Measurements from ENCODE around the gene FOXRED2.
"Not testable (repeated sequence)": the region's sequence is repeated elsewhere in the genome, so short reads cannot be mapped to it uniquely, and the experiment has no call there.

Gene FOXRED2

DNA sequence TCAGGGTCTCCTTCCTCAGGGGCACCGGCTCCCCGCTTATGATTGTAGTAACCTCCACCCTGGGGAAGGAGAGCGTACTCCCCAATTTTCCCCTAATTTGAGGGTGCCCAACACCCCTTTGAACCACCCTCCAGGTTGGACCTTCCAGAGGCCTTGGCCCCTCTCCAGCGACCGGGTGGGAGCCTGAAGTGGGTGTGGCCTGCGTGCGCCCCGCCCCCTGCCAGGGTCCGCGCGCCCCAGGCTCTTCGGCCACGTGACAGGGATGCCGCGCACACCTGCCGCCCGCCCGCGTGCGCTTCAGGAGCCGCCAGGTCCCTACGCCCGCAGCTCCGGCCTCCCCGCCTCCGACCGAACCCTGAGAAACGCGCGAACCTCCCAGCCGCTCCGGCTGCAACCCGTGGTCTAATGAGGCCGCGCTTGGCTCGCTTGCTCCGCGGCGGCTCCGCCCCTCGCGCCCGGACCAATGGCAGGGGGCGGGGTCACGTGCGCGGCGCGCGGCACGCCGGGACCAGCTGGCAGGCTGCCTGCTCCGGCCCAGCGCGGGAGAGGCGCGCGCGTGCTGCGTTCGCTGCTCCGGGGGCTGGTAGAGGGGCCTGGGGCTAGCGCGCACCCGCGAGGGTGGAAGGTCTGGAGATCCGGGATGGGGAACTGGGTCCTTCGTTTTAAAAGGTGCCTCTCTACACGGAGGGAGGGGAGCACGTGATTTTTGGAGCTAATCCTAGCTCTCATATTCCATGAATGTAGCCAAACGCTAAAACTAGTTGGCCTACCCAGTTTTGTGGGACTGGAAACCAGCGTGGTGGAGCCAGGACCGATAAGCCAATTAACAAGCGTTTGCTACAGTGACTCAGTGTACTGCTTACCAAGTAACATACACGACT lies at the start of gene FOXRED2:
FOXRED2 (minus strand) TSS at position 404 of the 881 bp plus-strand sequence. CDS start 618 bp downstream, outside the sequence.
- DNase-seq (ENCODE audit: low read depth in 2 of 2), result peak; percentile 54 to 58

- no peak for DNase-seq (ENCODE audit: low read depth in 2 of 2)
These were observed 47.3 kb upstream of the FOXRED2 start for GRCh38 chr22:36554098-36554497.

- DNase-seq (ENCODE audit: low read depth in 2 of 2), result no peak
These were observed 45.4 kb upstream of the FOXRED2 start for GRCh38 chr22:36552289-36552688.

DNA sequence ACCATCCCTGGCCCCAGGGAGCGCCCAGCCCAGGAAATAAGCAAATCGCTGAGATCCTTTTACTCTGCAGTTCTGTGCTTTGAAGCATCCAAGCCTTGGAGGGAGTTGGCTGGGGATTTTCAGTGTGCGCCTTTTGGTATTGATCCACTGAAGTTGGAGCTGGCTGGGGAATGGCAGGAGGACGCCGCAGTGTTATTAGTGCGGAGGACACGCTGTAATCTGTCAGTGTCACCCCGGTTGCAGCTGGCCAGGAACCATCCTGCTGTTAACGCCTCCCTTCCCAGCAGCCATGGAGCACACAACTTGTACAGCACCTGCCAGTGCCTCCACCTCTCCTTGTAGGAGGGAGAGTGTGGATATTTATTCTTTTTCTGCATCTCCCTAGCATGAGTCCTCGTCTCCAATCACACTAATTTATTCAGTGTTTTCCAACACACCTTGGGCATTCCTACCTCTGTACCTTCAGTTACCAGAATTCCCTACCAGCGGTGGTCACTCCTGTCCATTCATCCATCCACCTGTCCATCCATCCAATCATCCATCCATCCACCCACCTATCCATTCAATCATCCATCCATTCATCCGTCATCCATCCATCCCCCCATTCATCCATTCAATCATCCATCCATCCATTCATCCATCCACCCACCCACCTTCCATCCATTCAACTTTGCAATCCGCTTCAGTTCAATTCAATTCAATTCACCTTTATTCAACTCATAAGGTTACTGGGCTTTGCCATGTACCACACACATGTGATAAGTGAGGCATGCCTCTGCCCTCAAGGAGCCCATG lies 44.1 kb upstream of the FOXRED2 start:
- DNase-seq (ENCODE audit: low read depth in 2 of 2), result no peak

GRCh38 chr22:36549033-36549432 lies 42.2 kb upstream of the FOXRED2 start:
- no peak for DNase-seq (ENCODE audit: low read depth in 2 of 2)

- DNase-seq (ENCODE audit: low read depth in 2 of 2), result no peak
These were observed 41.8 kb upstream of the FOXRED2 start for GRCh38 chr22:36548606-36549005.

- no peak for DNase-seq (ENCODE audit: low read depth in 2 of 2)
These were observed 40.1 kb upstream of the FOXRED2 start for GRCh38 chr22:36546932-36547331.

GRCh38 chr22:36546092-36546804 lies 39.4 kb upstream of the FOXRED2 start:
- no peak for DNase-seq (ENCODE audit: low read depth in 2 of 2)

- no peak for DNase-seq (ENCODE audit: low read depth in 2 of 2)
These were observed 37.3 kb upstream of the FOXRED2 start for GRCh38 chr22:36544107-36544620.

DNA sequence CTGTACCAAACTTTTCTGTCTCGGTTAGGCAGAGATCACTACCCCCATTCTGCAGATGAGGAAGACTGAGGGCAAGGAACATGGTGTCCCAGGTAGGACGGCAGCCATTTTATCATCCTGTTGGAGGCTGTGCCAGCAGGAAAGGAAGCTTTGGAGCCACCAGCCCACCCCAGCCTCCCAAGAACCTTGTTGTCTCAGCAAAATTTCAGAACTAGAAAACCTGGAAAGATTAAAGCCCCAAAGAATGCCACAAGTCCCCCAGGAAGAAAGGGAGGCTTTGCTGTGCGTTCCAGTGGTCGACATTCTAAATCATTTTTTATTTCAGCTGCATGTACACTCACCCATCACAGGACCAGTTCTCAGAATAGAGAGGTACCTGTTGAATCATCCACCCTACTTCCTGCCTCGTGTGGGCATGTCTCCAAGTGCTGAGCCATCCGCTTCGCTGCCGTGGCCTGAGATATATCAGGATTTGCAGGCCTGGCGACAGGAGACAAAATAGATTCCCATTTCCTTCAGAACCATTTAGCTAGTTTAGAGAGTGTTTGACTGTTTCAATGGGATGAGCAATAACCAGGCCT lies 35.1 kb upstream of the FOXRED2 start:
- peak; percentile 79 to 81 for DNase-seq (ENCODE audit: low read depth in 2 of 2)

DNA sequence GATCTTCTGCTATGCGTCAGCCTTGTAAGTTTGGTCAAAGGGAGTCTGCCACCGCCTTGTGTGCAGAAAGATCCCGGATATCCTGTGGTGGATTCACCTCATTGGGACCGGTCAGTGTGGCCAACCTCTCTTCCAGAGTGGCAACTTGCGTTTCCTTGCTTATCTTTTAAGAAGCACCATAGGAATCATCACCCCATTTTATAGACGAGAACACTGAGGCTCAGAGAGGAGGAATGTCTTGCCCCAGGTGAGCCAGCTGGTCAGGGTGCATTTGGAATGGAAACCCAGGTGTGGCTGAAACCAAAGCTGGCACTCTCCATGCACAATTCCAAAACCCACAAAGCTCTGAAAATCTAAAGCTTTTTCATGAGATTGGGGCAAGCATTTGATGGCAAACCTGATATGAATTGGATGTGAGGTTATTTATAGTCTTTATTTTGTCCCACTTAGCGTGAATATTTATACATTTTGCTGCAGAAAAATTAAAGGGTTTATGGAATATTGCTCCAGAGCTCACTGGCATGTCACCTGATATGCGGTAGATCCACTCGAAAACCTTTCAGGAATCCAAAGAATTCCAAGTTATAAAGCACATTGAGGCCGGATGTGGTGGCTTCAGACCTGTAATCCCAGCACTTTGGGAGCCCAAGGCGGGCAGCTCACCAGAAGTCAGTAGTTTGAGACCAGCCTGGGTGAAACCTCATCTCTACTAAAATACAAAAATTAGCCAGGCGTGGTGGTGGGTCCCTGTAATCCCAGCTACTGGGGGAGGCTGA lies 34.2 kb upstream of the FOXRED2 start:
- DNase-seq (ENCODE audit: low read depth in 2 of 2), result no peak

GRCh38 chr22:36538529-36538928 lies 31.7 kb upstream of the FOXRED2 start:
- no peak for DNase-seq (ENCODE audit: low read depth in 2 of 2)

- DNase-seq (ENCODE audit: low read depth in 2 of 2), result no peak
These were observed 29.9 kb upstream of the FOXRED2 start for GRCh38 chr22:36536717-36537116.

DNA sequence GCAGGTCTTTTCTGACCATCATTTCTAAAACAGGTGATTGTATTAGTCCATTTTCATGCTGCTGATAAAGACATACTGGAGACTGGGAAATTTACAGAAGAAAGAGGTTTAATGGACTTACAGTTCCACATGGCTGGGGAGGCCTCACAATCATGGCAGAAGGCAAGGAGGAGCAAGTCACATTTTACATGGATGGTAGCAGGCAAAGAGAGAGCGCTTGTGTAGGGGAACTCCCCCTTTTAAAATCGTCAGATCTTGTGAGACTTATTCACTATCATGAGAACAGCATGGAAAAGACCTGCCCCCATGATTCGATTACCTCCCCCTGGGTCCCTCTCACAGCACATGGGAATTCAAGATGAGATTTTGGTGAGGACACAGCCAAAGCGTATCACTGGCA lies 26.5 kb upstream of the FOXRED2 start:
- not testable (repeated sequence) for DNase-seq (ENCODE audit: low read depth in 2 of 2)

GRCh38 chr22:36532466-36532865 lies 25.6 kb upstream of the FOXRED2 start:
- no peak for DNase-seq (ENCODE audit: low read depth in 2 of 2)

DNA sequence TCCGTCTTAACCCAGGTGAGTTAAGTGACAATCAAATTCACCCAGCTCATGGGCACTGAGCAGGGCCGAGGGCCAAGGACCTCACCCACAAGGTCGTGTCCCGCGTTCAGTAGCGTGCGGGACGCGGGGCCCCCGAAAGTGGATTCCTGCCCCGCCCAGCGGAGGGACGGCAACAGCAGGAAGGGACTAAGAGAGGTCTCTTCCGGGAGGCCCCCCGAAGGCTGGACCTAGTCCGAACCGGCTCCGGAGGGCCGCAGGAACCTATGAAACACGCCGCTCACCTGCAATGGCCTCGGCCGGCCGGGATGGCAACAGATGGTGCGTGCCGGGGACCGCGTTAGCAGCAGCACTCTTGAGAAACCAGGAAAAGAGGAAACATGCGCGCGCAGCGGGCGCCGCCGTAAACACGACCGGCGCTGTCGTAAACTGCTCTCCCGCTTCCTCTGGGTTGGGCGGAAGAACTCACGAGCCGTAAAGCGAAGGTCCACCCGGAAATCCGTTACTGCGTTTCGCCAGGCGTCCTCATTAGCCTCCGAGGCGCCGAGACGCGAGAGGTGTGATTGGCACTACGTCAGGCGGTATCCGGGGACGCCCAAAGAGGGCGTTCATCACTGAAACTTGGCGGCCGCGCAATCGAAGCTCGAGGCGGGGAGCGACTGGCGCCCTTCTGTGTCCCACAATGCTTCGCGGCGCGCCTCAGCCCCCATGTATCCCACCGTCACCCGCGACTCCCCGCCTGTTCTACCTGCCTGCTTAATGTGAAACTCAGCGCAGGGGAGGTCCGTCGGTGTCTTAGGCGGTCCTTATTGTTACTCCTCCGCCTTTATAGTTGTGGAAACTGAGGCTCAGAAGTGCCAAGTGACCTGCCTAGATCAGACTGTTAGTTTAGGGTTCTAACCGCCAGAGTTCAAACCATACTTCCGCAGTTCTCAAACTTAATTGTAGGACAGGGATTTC lies 22.2 kb upstream of the FOXRED2 start, which contains the start of gene EIF3D:
EIF3D (minus strand) TSS at position 372 of the 957 bp plus-strand sequence. CDS start 3,045 bp downstream, outside the sequence.
- DNase-seq (ENCODE audit: low read depth in 2 of 2), result peak; percentile 99

GRCh38 chr22:36528341-36528740 lies 21.5 kb upstream of the FOXRED2 start:
- DNase-seq (ENCODE audit: low read depth in 2 of 2), result no peak

GRCh38 chr22:36522662-36523061 lies 15.8 kb upstream of the FOXRED2 start:
- no peak for DNase-seq (ENCODE audit: low read depth in 2 of 2)

- DNase-seq (ENCODE audit: low read depth in 2 of 2), result no peak
These were observed 13.6 kb upstream of the FOXRED2 start for GRCh38 chr22:36520423-36520822.

Data from fibroblast of skin of left biceps (primary cell).